COR-L47 (cell line): Measurements from ENCODE around the gene PTBP1.
"Not testable (repeated sequence)": the region's sequence is repeated elsewhere in the genome, so short reads cannot be mapped to it uniquely, and the experiment has no call there.

Experiments
- DNase-seq: peaks from one replicate; lab custom pipeline; 2025; lab: John Stamatoyannopoulos, UW

PTBP1 gene

GRCh38 chr19:829129-829758, 32.0 kb downstream of the PTBP1 start:
- no peak for DNase-seq

GRCh38 chr19:831407-832369, 34.4 kb downstream of the PTBP1 start:
- DNase-seq, result no peak

- no peak for DNase-seq
These were observed 37.0 kb downstream of the PTBP1 start for GRCh38 chr19:834216-834615.

GRCh38 chr19:835210-835810, 38.1 kb downstream of the PTBP1 start:
- no peak for DNase-seq

- no peak for DNase-seq
These were observed 43.4 kb downstream of the PTBP1 start, which contains the start of gene PRTN3 for GRCh38 chr19:840519-841206. TSS of gene PRTN3 (plus strand) at chr19:840999. CDS start at chr19:841009, 10 bp downstream.

- DNase-seq, result not testable (repeated sequence)
These were observed 45.5 kb downstream of the PTBP1 start for GRCh38 chr19:842802-843179.

- DNase-seq, result peak; percentile 23
These were observed 46.1 kb downstream of the PTBP1 start for GRCh38 chr19:843180-843835.

- no peak for DNase-seq
These were observed 46.7 kb downstream of the PTBP1 start for GRCh38 chr19:843836-844545.

GRCh38 chr19:844546-844971, 47.3 kb downstream of the PTBP1 start:
- no peak for DNase-seq

- DNase-seq, result no peak
These were observed 48.7 kb downstream of the PTBP1 start for GRCh38 chr19:845707-846521.

GRCh38 chr19:848386-848921, 51.2 kb downstream of the PTBP1 start:
- DNase-seq, result no peak

- not testable (repeated sequence) for DNase-seq
These were observed 51.9 kb downstream of the PTBP1 start for GRCh38 chr19:849195-849594.

- peak; percentile 44 for DNase-seq
These were observed 53.1 kb downstream of the PTBP1 start for GRCh38 chr19:850221-850978.

GRCh38 chr19:850979-851335, 53.7 kb downstream of the PTBP1 start:
- DNase-seq, result no peak

- no peak for DNase-seq
These were observed 55.1 kb downstream of the PTBP1 start, which contains the start of gene ELANE for GRCh38 chr19:852136-853013. TSS of gene ELANE (plus strand) at chr19:852303. CDS start at chr19:852329, 26 bp downstream.

GRCh38 chr19:853014-853585, 55.8 kb downstream of the PTBP1 start:
- no peak for DNase-seq

- DNase-seq, result not testable (repeated sequence)
These were observed 56.5 kb downstream of the PTBP1 start for GRCh38 chr19:853614-854220.
